Smooth muscle cell (in vitro differentiated cells): ENCODE data around the gene IST1. TPM values are rescaled to one million over a fixed set of nuclear protein-coding genes. Genes with fewer than 3 reads are reported as not detected.

ENCODE experiments used
- DNase-seq: peaks from one replicate; lab custom pipeline; 2025; ENCODE audit not compliant: unreplicated experiment; lab: John Stamatoyannopoulos, UW
- H2AFZ ChIP-seq: fragments of 200-600 bp; sonication (generic); 2 replicates; pipeline ENCODE4 v1.6.0; 2016; ENCODE audit warnings: antibody characterized with exemption, low read depth, mild to moderate bottlenecking
- H3F3A ChIP-seq: fragments of 200-600 bp; sonication (generic); 2 replicates; pipeline ENCODE4 v1.6.0; 2017; ENCODE audit warnings: antibody characterized with exemption, low read depth
- H3K27ac ChIP-seq: fragments of 200-600 bp; sonication (generic); 2 replicates; pipeline ENCODE4 v1.5.1; 2016; ENCODE audit warnings: low read depth, mild to moderate bottlenecking
- H3K27me3 ChIP-seq: fragments of 200-600 bp; sonication (generic); 2 replicates; pipeline ENCODE4 v1.6.1; 2016; ENCODE audit warnings: low read depth, mild to moderate bottlenecking
- H3K36me3 ChIP-seq: fragments of 200-600 bp; sonication (generic); 2 replicates; pipeline ENCODE4 v1.5.1; 2016; ENCODE audit warnings: low read depth
- H3K4me1 ChIP-seq: fragments of 200-600 bp; sonication (generic); 2 replicates; pipeline ENCODE4 v1.5.1; 2016; ENCODE audit warnings: low read depth
- H3K4me2 ChIP-seq: fragments of 200-600 bp; sonication (generic); 2 replicates; pipeline ENCODE4 v1.6.0; 2016; ENCODE audit warnings: mild to moderate bottlenecking
- H3K4me3 ChIP-seq: fragments of 200-600 bp; sonication (generic); 2 replicates; pipeline ENCODE4 v1.5.1; 2016; ENCODE audit warnings: mild to moderate bottlenecking
- H3K79me2 ChIP-seq: fragments of 200-600 bp; sonication (generic); 2 replicates; pipeline ENCODE4 v1.6.0; 2016; ENCODE audit warnings: low read depth, mild to moderate bottlenecking
- H3K9ac ChIP-seq: fragments of 200-600 bp; sonication (generic); 2 replicates; pipeline ENCODE4 v1.6.0; 2016; ENCODE audit warnings: low read depth
- H3K9me3 ChIP-seq: fragments of 200-600 bp; sonication (generic); replicated peaks from 2 replicates; pipeline ENCODE4 v1.5.1; 2016; ENCODE audit warnings: low read depth
- H4K20me1 ChIP-seq: fragments of 200-600 bp; sonication (generic); 2 replicates; pipeline ENCODE4 v1.6.0; 2016; ENCODE audit warnings: low read depth
- CTCF ChIP-seq: fragments of 200-600 bp; sonication (generic); IDR thresholded peaks from 2 replicates; pipeline ENCODE4 v1.5.1; 2017; ENCODE audit warnings: borderline replicate concordance, mild to moderate bottlenecking, antibody characterized with exemption; ENCODE audit not compliant: insufficient read depth, poor library complexity, severe bottlenecking
- WGBS: methylation state at CpG from one replicate; pipeline ENCODE4 v1.1.7; 2016; ENCODE audit warnings: low lambda C conversion rate; 5-methylcytosine and 5-hydroxymethylcytosine counted together
- polyA plus RNA-seq: library from polyadenylated mRNA; unstranded; fragments of >200 nt; fragmentation: Nextera tagmentation; extraction: Ambion mirVana; gene quantifications from 2 replicates; pipeline ENCODE4 v1.2.1, GENCODE V29; 2016
- total RNA-seq: library from RNA; depleted of rRNA; stranded (reverse); fragments of >200 nt; gene quantifications from 2 replicates; pipeline ENCODE4 v1.2.3, GENCODE V29; 2014

The IST1 gene
- total and polyA plus RNA-seq, 2 experiments from 2014 or later = 125 to 220 TPM

GRCh38 chr16:71943887-71944286 is 48.6 kb downstream of the IST1 start:
- H3K9me3 ChIP-seq = no peaks in the 10 kb centered on the region

GRCh38 chr16:71945616-71946015 is 50.3 kb downstream of the IST1 start:
- Histone ChIP-seq H3K4me3 (no peak overlapping the region), H3K79me2 (no peaks in the 10 kb centered on the region), H4K20me1 (no peaks in the 10 kb centered on the region), H3K4me2 (no peak overlapping the region), H3K27me3 (no peaks in the 10 kb centered on the region), H3K9me3 (no peaks in the 10 kb centered on the region), H3K4me1 (no peaks in the 10 kb centered on the region), H3K27ac (no peak overlapping the region), H3K9ac (no peak overlapping the region), H3F3A (no peaks in the 10 kb centered on the region), H3K36me3 (no peaks in the 10 kb centered on the region), H2AFZ (no peak overlapping the region)
- DNase-seq = no peak
- WGBS = 66% methylated on average over 6 of the region's 6 CpGs
- TF ChIP-seq CTCF = no peak

More at GRCh38 chr16:71943887-71944286, 48.6 kb downstream of the IST1 start:
- H3K4me2 ChIP-seq = no peak overlapping the region
- no peak overlapping the region for H2AFZ ChIP-seq
- H3K79me2 ChIP-seq = no peaks in the 10 kb centered on the region
- H3K9ac ChIP-seq = no peak overlapping the region
- WGBS = 58% methylated on average over 2 of the region's 2 CpGs
- H3K27ac ChIP-seq = no peak overlapping the region
- no peaks in the 10 kb centered on the region for H3K27me3 ChIP-seq
- H3K4me3 ChIP-seq = no peak overlapping the region
- no peaks in the 10 kb centered on the region for H3K4me1 ChIP-seq
- H4K20me1 ChIP-seq = no peaks in the 10 kb centered on the region
- no peaks in the 10 kb centered on the region for H3F3A ChIP-seq
- no peaks in the 10 kb centered on the region for H3K36me3 ChIP-seq
- no peak for DNase-seq
- TF ChIP-seq CTCF = no peak

GRCh38 chr16:71952825-71953224 is 57.5 kb downstream of the IST1 start:
- 74% methylated on average over 5 of the region's 5 CpGs for WGBS
- no peaks in the 10 kb centered on the region for H3K4me1 ChIP-seq
- no peak overlapping the region for H3K4me3 ChIP-seq
- no peak for TF ChIP-seq CTCF
- H4K20me1 ChIP-seq = no peaks in the 10 kb centered on the region
- no peak overlapping the region for H3K9ac ChIP-seq
- H3K79me2 ChIP-seq = no peaks in the 10 kb centered on the region
- H2AFZ ChIP-seq = no peak overlapping the region
- no peaks in the 10 kb centered on the region for H3F3A ChIP-seq
- H3K27me3 ChIP-seq = no peaks in the 10 kb centered on the region
- no peaks in the 10 kb centered on the region for H3K36me3 ChIP-seq
- H3K4me2 ChIP-seq = no peak overlapping the region
- no peaks in the 10 kb centered on the region for H3K9me3 ChIP-seq
- DNase-seq = no peak
- H3K27ac ChIP-seq = no peak overlapping the region

DNA sequence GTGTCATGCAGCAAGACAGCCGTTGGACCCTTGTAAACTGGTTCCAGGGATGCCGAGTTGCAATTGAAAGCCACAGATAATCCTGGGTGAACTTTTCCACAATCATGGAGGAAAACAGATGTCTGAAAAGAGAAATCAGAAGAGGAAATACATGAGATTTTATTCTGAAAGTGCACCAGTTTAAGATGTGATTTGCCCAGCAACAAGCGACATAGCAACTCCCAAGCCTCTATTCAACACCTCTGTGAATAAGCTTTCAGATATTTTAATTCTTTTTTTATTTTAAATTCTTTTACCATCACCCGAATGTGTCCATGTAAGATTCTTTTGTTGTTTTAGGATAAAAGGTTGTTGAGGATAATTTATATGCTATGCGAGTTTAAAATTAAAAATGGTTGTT is 58.8 kb downstream of the IST1 start:
- no peak overlapping the region for H3K4me2 ChIP-seq
- H3K4me1 ChIP-seq = no peaks in the 10 kb centered on the region
- 75% methylated on average over 5 of the region's 5 CpGs for WGBS
- no peaks in the 10 kb centered on the region for H3K79me2 ChIP-seq
- no peak overlapping the region for H3K27ac ChIP-seq
- no peaks in the 10 kb centered on the region for H3K27me3 ChIP-seq
- no peaks in the 10 kb centered on the region for H3K36me3 ChIP-seq
- H3K9ac ChIP-seq = no peak overlapping the region
- TF ChIP-seq CTCF = no peak
- H3K4me3 ChIP-seq = no peak overlapping the region
- DNase-seq = no peak
- no peaks in the 10 kb centered on the region for H3K9me3 ChIP-seq
- no peaks in the 10 kb centered on the region for H4K20me1 ChIP-seq
- no peaks in the 10 kb centered on the region for H3F3A ChIP-seq
- H2AFZ ChIP-seq = no peak overlapping the region
